HepG2 (cell line): Measurements from ENCODE around the gene MOSPD2. TPM values are rescaled to one million over a fixed set of nuclear protein-coding genes. Genes with fewer than 3 reads are reported as not detected.
A peak's percentile ranks its signal among the peaks of the same experiment; 100 is the strongest.

Source experiments
- AKNA ChIP-seq: sonication (generic); formaldehyde crosslinking; IDR thresholded peaks from 2 replicates; pipeline ENCODE4 v1.4.0; 2020; ENCODE audit warnings: missing genetic modification reagents, borderline replicate concordance
- CENPX ChIP-seq: sonication (generic); formaldehyde crosslinking; IDR thresholded peaks from 2 replicates; pipeline ENCODE4 v1.9.0; 2021; ENCODE audit warnings: mild to moderate bottlenecking, missing genetic modification reagents, moderate library complexity
- JDP2 ChIP-seq: sonication (generic); formaldehyde crosslinking; IDR thresholded peaks from 2 replicates; pipeline ENCODE4 v1.8.1; 2022; ENCODE audit warnings: missing genetic modification reagents, borderline replicate concordance
- NFE2L1 ChIP-seq: sonication (generic); formaldehyde crosslinking; IDR thresholded peaks from 2 replicates; pipeline ENCODE4 v1.4.0; 2020; ENCODE audit warnings: missing genetic modification reagents, mild to moderate bottlenecking, borderline replicate concordance
- PAF1 ChIP-seq: IDR thresholded peaks from 2 replicates; pipeline ENCODE4 v1.6.1; 2016; ENCODE audit warnings: missing genetic modification reagents, missing compliant biosample characterization
- PBX2 ChIP-seq: IDR thresholded peaks from 2 replicates; pipeline ENCODE4 v1.6.1; 2016; ENCODE audit warnings: control low read depth
- RBFOX2 ChIP-seq: fragments of 200-400 bp; formaldehyde crosslinking; IDR thresholded peaks from 2 replicates; pipeline ENCODE4 v1.6.1; 2017; ENCODE audit warnings: low read depth, mild to moderate bottlenecking, low read length
- RBM39 ChIP-seq: fragments of 200-400 bp; formaldehyde crosslinking; IDR thresholded peaks from one replicate; pipeline ENCODE4 v1.6.1; 2018; ENCODE audit warnings: antibody characterized with exemption, mild to moderate bottlenecking, low read depth, low read length; ENCODE audit not compliant: poor library complexity, severe bottlenecking
- REST ChIP-seq, 2 experiments: IDR thresholded peaks; 2 replicates each; pipeline ENCODE4 v1.6.1; 2011 to 2012; ENCODE audit warnings: low read length in 2 of 2, borderline replicate concordance in 1 of 2, low read depth in 1 of 2, mild to moderate bottlenecking in 1 of 2, moderate library complexity in 1 of 2
- SKIL ChIP-seq: sonication (generic); formaldehyde crosslinking; IDR thresholded peaks from 2 replicates; pipeline ENCODE4 v1.8.0; 2022; ENCODE audit warnings: missing genetic modification reagents, mild to moderate bottlenecking, moderate library complexity, borderline replicate concordance
- SMC3 ChIP-seq: IDR thresholded peaks from 2 replicates; pipeline ENCODE4 v1.6.1; 2011; ENCODE audit warnings: low read length, improper control_type of control experiment
- SRF ChIP-seq: IDR thresholded peaks from 2 replicates; pipeline ENCODE4 v1.6.1; 2011; ENCODE audit warnings: mild to moderate bottlenecking, low read depth, low read length, moderate library complexity
- STAG1 ChIP-seq: sonication (generic); formaldehyde crosslinking; IDR thresholded peaks from 2 replicates; pipeline ENCODE4 v1.4.0; 2020; ENCODE audit warnings: missing genetic modification reagents
- U2AF2 ChIP-seq: fragments of 200-400 bp; formaldehyde crosslinking; IDR thresholded peaks from 2 replicates; pipeline ENCODE4 v1.6.1; 2017; ENCODE audit warnings: low read depth, mild to moderate bottlenecking, low read length
- ZNF124 ChIP-seq: sonication (generic); formaldehyde crosslinking; IDR thresholded peaks from 2 replicates; pipeline ENCODE4 v1.4.0; 2020; ENCODE audit warnings: missing genetic modification reagents
- ZNF619 ChIP-seq: sonication (generic); formaldehyde crosslinking; IDR thresholded peaks from 2 replicates; pipeline ENCODE4 v1.4.0; 2020; ENCODE audit warnings: mild to moderate bottlenecking, missing genetic modification reagents
- ZNF839 ChIP-seq: sonication (generic); formaldehyde crosslinking; IDR thresholded peaks from 2 replicates; pipeline ENCODE4 v1.4.0; 2020; ENCODE audit warnings: missing genetic modification reagents, mild to moderate bottlenecking, borderline replicate concordance
- polyA plus RNA-seq, 8 experiments: library from polyadenylated mRNA; depleted of rRNA in 3 of 8; stranded (reverse) in 7 of 8; unstranded in 1 of 8; fragments of >200 nt; fragmentation: Illumina TruSeq in 4 of 8; extraction: Trizol in 4 of 8; gene quantifications; 2 replicates each; pipeline versions ENCODE4 v1.2.1 to v1.2.3, GENCODE V29; 2011 to 2016; ENCODE audit warnings: low read depth in 4 of 8, missing spikeins in 1 of 8, mixed read lengths in 1 of 8; ENCODE audit not compliant: insufficient read depth in 1 of 8
- total RNA-seq, 5 experiments: library from RNA; depleted of rRNA; stranded (reverse); fragments of >200 nt; fragmentation: Illumina TruSeq; extraction: Trizol; gene quantifications; 2 replicates each; pipeline ENCODE4 v1.2.3, GENCODE V29; 2016; ENCODE audit warnings: low read depth in 1 of 5

MOSPD2 gene
- total and polyA plus RNA-seq, 2 of the 13 experiments (the other 11 are each of a cell fraction or from before 2014, with no cell fraction given), result 4.8 to 7.0 TPM

GRCh38 chrX:14872851-14873675, at the start of gene MOSPD2, which contains the start of gene FANCB (continued):
- TF ChIP-seq ZNF619 (CRISPR knock-in tag), result no peak
- TF ChIP-seq ZNF124 (CRISPR knock-in tag), result no peak
- TF ChIP-seq RBFOX2, result peak; percentile 69
- no peak for TF ChIP-seq PAF1 (CRISPR knock-in tag)
- TF ChIP-seq CENPX (CRISPR knock-in tag), result no peak
- TF ChIP-seq RBM39, result no peak
- no peak for TF ChIP-seq AKNA (CRISPR knock-in tag)
- TF ChIP-seq U2AF2, result no peak
- no peak for TF ChIP-seq NFE2L1 (CRISPR knock-in tag)
- TF ChIP-seq SRF, result no peak
- TF ChIP-seq SKIL, result no peak
- no peak for TF ChIP-seq REST (IDR thresholded peaks at IDR 0.05; ENCODE audit: borderline replicate concordance in 1 of 2, low read depth in 1 of 2, low read length in 2 of 2)
- TF ChIP-seq JDP2 (CRISPR knock-in tag), result no peak
- no peak for TF ChIP-seq STAG1 (CRISPR knock-in tag)
- no peak for TF ChIP-seq ZNF839 (CRISPR knock-in tag)
- TF ChIP-seq SMC3, result no peak
- TF ChIP-seq PBX2 (CRISPR knock-in tag), result no peak
